Measurements from ENCODE around the gene ENDOU.

The ENDOU gene

DNA sequence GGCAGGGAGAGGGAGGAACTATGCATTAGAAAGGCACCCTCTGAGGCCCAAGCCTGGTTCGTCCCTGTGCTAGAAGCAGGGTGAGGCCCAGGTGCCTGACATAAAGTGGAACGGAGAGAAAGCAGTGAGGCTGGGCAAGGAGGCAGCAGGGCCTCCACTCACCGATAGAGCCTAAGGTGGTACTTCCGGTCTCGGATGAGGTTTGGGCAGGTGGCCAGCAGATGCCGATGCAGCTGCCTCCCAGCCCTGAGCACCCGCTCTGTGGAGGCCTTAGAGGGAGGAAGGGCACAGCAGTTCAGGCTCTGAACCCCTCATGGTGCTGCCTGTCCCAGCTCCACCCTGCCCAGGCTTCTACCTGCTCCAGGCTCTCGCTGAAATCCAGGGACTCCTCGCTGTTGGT lies 26.3 kb upstream of the ENDOU start:
- no peak overlapping the region for H3K27ac ChIP-seq (ENCODE audit: low read length)
- no peak for TF ChIP-seq EZH2 (IDR thresholded peaks at IDR 0.05; ENCODE audit: borderline replicate concordance, low read depth, low read length, severe bottlenecking)
- TF ChIP-seq CTCF (IDR thresholded peaks at IDR 0.05; ENCODE audit: borderline replicate concordance, extremely low read depth, low read length, poor library complexity, severe bottlenecking): no peak

DNA sequence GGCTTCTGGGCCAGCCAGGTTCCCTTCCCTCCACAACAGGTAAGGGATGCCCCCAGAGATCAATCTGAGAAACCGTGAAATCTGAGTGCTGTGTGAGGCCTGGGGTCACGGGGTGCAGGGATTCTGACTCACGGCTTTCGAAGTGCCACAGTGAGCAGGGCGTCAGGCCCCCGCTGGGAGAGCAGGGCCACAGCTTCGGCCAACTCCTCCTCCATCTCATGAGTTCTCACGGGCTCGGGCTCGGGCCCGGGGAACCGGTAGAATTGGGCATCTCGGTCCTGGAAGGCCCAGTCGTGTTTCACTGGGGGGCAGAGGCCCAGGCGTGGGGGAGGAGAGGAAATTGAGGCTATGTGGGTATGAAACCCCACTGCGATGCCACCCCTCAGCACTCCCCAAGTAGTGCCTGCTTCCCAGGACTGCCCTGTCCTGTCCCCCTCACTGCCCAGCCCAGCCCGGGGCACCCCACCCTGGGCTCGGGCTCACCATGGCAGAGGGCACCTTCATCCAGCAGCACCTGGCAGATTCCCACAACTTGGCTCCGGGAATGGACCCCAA lies 25.7 kb upstream of the ENDOU start:
- Histone ChIP-seq H3K4me2 (ENCODE audit: insufficient read depth, low read length) (no peak overlapping the region), H3K4me1 (ENCODE audit: insufficient read depth, low read length) (no peaks in the 10 kb centered on the region), H3K27ac (ENCODE audit: low read length) (no peak overlapping the region), H2AFZ (ENCODE audit: low read depth, low read length) (no peak overlapping the region), H4K20me1 (ENCODE audit: insufficient read depth, low read length) (peaks cover 3% of the 10 kb centered on the region; the same call in 1 of the 2 replicates), H3K36me3 (ENCODE audit: insufficient read depth, low read length) (no peaks in the 10 kb centered on the region), H3K9me3 (ENCODE audit: insufficient read depth, low read length, severe bottlenecking) (no peaks in the 10 kb centered on the region), H3K4me3 (ENCODE audit: low read depth in 1 of 2, low read length in 2 of 2) (no peak overlapping the region), H3K9ac (ENCODE audit: low read depth, low read length) (no peak overlapping the region), H3K27me3 (ENCODE audit: insufficient read depth, low read length, poor library complexity) (peaks cover 3% of the 10 kb centered on the region), H3K79me2 (ENCODE audit: insufficient read depth, low read length) (no peaks in the 10 kb centered on the region)
- DNase-seq (no peak), ATAC-seq (ENCODE audit: insufficient read depth, low read depth) (no peak)
- TF ChIP-seq CTCF (IDR thresholded peaks at IDR 0.05; ENCODE audit: borderline replicate concordance, extremely low read depth, low read length, poor library complexity, severe bottlenecking) (no peak), EZH2 (IDR thresholded peaks at IDR 0.05; ENCODE audit: borderline replicate concordance, low read depth, low read length, severe bottlenecking) (no peak)

More for the DNA sequence above, 26.3 kb upstream of the ENDOU start:
- Histone ChIP-seq H3K4me2 (ENCODE audit: insufficient read depth, low read length) (no peak overlapping the region), H3K27me3 (ENCODE audit: insufficient read depth, low read length, poor library complexity) (peaks cover 3% of the 10 kb centered on the region), H2AFZ (ENCODE audit: low read depth, low read length) (no peak overlapping the region), H4K20me1 (ENCODE audit: insufficient read depth, low read length) (peaks cover 3% of the 10 kb centered on the region; the same call in 1 of the 2 replicates), H3K4me3 (ENCODE audit: low read depth in 1 of 2, low read length in 2 of 2) (no peak overlapping the region), H3K36me3 (ENCODE audit: insufficient read depth, low read length) (no peaks in the 10 kb centered on the region), H3K4me1 (ENCODE audit: insufficient read depth, low read length) (no peaks in the 10 kb centered on the region), H3K9me3 (ENCODE audit: insufficient read depth, low read length, severe bottlenecking) (no peaks in the 10 kb centered on the region), H3K79me2 (ENCODE audit: insufficient read depth, low read length) (no peaks in the 10 kb centered on the region), H3K9ac (ENCODE audit: low read depth, low read length) (no peak overlapping the region)
- ATAC-seq (ENCODE audit: insufficient read depth, low read depth) (no peak), DNase-seq (no peak)

DNA sequence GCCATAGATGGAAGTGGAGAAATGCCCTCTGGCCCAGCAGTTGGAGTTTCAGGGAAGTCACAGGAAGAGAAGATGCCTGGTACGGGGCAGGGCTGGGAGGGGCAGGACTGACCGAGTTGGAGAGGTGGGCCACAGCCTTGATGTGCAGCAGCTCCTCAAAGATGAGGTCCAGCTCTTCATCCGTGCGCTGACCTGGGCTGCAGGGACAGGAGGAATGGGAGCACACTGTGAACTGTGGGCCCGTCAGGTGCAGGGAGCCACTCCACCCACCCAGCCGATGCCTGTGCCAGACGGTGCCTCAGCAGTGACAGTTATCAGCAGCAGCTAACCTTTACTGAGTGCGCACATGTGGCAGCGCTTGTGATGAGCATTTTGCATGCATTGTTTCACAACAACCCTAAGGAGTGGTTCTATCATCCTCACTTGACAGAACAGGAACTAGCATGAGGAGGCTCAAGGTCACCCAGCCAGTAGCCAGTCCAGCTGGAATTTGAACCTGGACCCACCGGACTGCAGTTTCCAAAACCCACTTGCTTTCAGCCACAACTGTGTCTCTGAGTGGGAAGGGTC lies 25.0 kb upstream of the ENDOU start:
- H3K4me2 ChIP-seq (ENCODE audit: insufficient read depth, low read length): no peak overlapping the region

More for the DNA sequence above, 25.0 kb upstream of the ENDOU start:
- DNase-seq (no peak), ATAC-seq (ENCODE audit: insufficient read depth, low read depth) (no peak)
- no peak overlapping the region for H2AFZ ChIP-seq (ENCODE audit: low read depth, low read length)
- H3K9me3 ChIP-seq (ENCODE audit: insufficient read depth, low read length, severe bottlenecking): no peaks in the 10 kb centered on the region
- peaks cover 3% of the 10 kb centered on the region for H3K27me3 ChIP-seq (ENCODE audit: insufficient read depth, low read length, poor library complexity)
- H3K9ac ChIP-seq (ENCODE audit: low read depth, low read length): no peak overlapping the region
- no peaks in the 10 kb centered on the region for H3K79me2 ChIP-seq (ENCODE audit: insufficient read depth, low read length)
- H3K4me1 ChIP-seq (ENCODE audit: insufficient read depth, low read length): no peaks in the 10 kb centered on the region
- no peaks in the 10 kb centered on the region for H3K36me3 ChIP-seq (ENCODE audit: insufficient read depth, low read length)
- TF ChIP-seq CTCF (IDR thresholded peaks at IDR 0.05; ENCODE audit: borderline replicate concordance, extremely low read depth, low read length, poor library complexity, severe bottlenecking): no peak
- TF ChIP-seq EZH2 (IDR thresholded peaks at IDR 0.05; ENCODE audit: borderline replicate concordance, low read depth, low read length, severe bottlenecking): no peak
- H3K4me3 ChIP-seq (ENCODE audit: low read depth in 1 of 2, low read length in 2 of 2): no peak overlapping the region
- H3K27ac ChIP-seq (ENCODE audit: low read length): no peak overlapping the region
- peaks cover 3% of the 10 kb centered on the region; the same call in 1 of the 2 replicates for H4K20me1 ChIP-seq (ENCODE audit: insufficient read depth, low read length)
